ENCODE measurements around the gene PCDHB10. TPM values are rescaled to one million over a fixed set of nuclear protein-coding genes. Genes with fewer than 3 reads are reported as not detected.
A peak's percentile ranks its signal among the peaks of the same experiment; 100 is the strongest.

PCDHB10 gene
- polyA plus RNA-seq, 3 donors: not detected

DNA sequence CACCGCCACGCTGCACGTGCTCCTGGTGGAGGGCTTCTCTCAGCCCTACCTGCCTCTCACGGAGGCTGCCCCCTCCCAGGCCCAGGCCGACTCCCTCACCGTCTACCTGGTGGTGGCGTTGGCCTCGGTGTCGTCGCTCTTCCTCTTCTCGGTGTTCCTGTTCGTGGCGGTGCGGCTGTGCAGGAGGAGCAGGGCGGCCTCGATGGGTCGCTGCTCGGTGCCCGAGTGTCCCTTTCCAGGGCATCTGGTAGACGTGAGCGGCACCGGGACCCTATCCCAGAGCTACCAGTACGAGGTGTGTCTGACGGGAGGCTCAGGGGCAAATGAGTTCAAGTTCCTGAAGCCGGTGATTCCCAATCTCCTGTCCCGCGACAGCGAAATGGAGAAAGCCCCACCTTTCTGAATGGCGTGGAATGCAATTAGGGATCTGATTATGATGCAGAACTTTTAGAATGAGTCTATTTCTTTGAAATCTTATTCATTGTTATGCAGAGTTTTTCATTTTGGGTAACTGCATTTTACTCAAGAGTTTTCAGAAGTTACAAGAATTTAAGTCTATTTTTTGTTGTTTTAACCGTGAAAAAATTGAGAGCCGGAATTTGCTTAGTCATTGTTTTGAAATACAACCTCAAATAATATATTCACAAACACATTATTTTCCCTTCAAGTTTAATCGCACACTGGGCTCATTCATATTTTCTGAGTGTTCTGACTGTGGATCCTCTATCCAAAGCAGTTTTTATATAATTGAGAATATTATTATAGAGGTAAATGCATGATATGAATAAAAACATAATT, 44.6 kb downstream of the PCDHB10 start:
- no peak overlapping the region for H3K4me3 ChIP-seq (replicated peaks in 1 of 3; ENCODE audit: low read depth in 2 of 3, low read length in 3 of 3)
- no peak overlapping the region for H2AFZ ChIP-seq (ENCODE audit: insufficient read depth, low read depth, low read length, poor library complexity, severe bottlenecking)
- H3K27me3 ChIP-seq (ENCODE audit: control insufficient read depth in 2 of 2, insufficient read depth in 2 of 2, low read length in 2 of 2): peaks cover 8 to 37% of the 10 kb centered on the region in 2 donors
- H3K36me3 ChIP-seq (replicated peaks in 1 of 2; ENCODE audit: control insufficient read depth in 1 of 2, insufficient read depth in 2 of 2, low read length in 2 of 2): no peaks in the 10 kb centered on the region
- no peak overlapping the region for H3K27ac ChIP-seq (ENCODE audit: low read depth in 1 of 2, low read length in 2 of 2)
- Mint-ChIP-seq H3K9me3 (peaks cover 31 to 77% (median 59%) of the 10 kb centered on the region in 7 donors), H3K4me3 (no peak overlapping the region), H3K4me1 (no peaks in the 10 kb centered on the region), H3K36me3 (peaks cover 3% of the 10 kb centered on the region in 2 donors), H3K27me3 (ENCODE audit: low read depth in 3 of 3) (peaks cover 18 to 31% (median 28%) of the 10 kb centered on the region in 3 donors), H3K27ac (peak overlapping the region in 1 of 7 donors; percentile 50)
- no peak for TF ChIP-seq CTCF (IDR thresholded peaks at IDR 0.05)
- no peak for DNase-seq
- peaks cover 48 to 77% of the 10 kb centered on the region in 2 donors for H3K9me3 ChIP-seq (replicated peaks in 1 of 2; ENCODE audit: control insufficient read depth in 1 of 2, insufficient read depth in 1 of 2, low read length in 2 of 2)
- no peak overlapping the region for H3K4me2 ChIP-seq (replicated peaks; ENCODE audit: extremely low read depth, low read length, poor library complexity, severe bottlenecking)
- no peak overlapping the region for H3K9ac ChIP-seq (ENCODE audit: insufficient read depth, low read length, poor library complexity, severe bottlenecking)
- no peaks in the 10 kb centered on the region for H4K20me1 ChIP-seq (ENCODE audit: insufficient read depth, low read length)
- WGBS (ENCODE audit: insufficient coverage): 19% methylated on average over 21 of the region's 32 CpGs
- intact Hi-C loops (cut with micrococcal nuclease): no loop called here
- H3K4me1 ChIP-seq (ENCODE audit: control insufficient read depth in 1 of 2, insufficient read depth in 2 of 2, low read length in 2 of 2): no peaks in the 10 kb centered on the region
- no peaks in the 10 kb centered on the region for H3K79me2 ChIP-seq (ENCODE audit: insufficient read depth, low read length)

DNA sequence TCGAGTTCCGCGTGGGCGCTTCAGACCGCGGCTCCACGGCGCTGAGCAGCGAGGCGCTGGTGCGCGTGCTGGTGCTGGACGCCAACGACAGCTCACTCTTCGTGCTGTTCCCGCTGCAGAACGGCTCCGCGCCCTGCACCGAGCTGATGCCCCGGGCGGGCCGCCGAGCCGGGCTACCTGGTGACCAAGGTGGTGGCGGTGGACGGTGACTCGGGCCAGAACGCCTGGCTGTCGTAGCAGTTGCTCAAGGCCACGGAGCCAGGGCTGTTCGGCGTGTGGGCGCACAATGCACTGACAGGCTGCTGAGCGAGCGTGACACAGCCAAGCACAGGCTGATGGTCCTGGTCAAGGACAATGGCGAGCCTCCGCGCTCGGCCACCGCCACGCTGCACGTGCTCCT, 49.3 kb downstream of the PCDHB10 start:
- Mint-ChIP-seq H3K27ac (no peak overlapping the region), H3K4me3 (no peak overlapping the region), H3K9me3 (peaks cover 37 to 77% (median 71%) of the 10 kb centered on the region in 7 donors), H3K4me1 (no peaks in the 10 kb centered on the region), H3K36me3 (peaks cover 2% of the 10 kb centered on the region in 2 donors), H3K27me3 (ENCODE audit: low read depth in 3 of 3) (peaks cover 5 to 28% (median 25%) of the 10 kb centered on the region in 3 donors)
- intact Hi-C loops (cut with micrococcal nuclease): no loop called here
- Histone ChIP-seq H3K4me3 (replicated peaks in 1 of 3; ENCODE audit: low read depth in 2 of 3, low read length in 3 of 3) (no peak overlapping the region), H3K9ac (ENCODE audit: insufficient read depth, low read length, poor library complexity, severe bottlenecking) (no peak overlapping the region), H2AFZ (ENCODE audit: insufficient read depth, low read depth, low read length, poor library complexity, severe bottlenecking) (no peak overlapping the region), H4K20me1 (ENCODE audit: insufficient read depth, low read length) (no peaks in the 10 kb centered on the region), H3K27me3 (ENCODE audit: control insufficient read depth in 2 of 2, insufficient read depth in 2 of 2, low read length in 2 of 2) (peaks cover 2 to 21% of the 10 kb centered on the region in 2 donors), H3K4me2 (replicated peaks; ENCODE audit: extremely low read depth, low read length, poor library complexity, severe bottlenecking) (no peak overlapping the region), H3K4me1 (ENCODE audit: control insufficient read depth in 1 of 2, insufficient read depth in 2 of 2, low read length in 2 of 2) (no peaks in the 10 kb centered on the region), H3K9me3 (replicated peaks in 1 of 2; ENCODE audit: control insufficient read depth in 1 of 2, insufficient read depth in 1 of 2, low read length in 2 of 2) (peaks cover 52 to 90% of the 10 kb centered on the region in 2 donors), H3K79me2 (ENCODE audit: insufficient read depth, low read length) (no peaks in the 10 kb centered on the region), H3K27ac (ENCODE audit: low read depth in 1 of 2, low read length in 2 of 2) (no peak overlapping the region), H3K36me3 (replicated peaks in 1 of 2; ENCODE audit: control insufficient read depth in 1 of 2, insufficient read depth in 2 of 2, low read length in 2 of 2) (no peaks in the 10 kb centered on the region)
- no peak for DNase-seq
- TF ChIP-seq CTCF (IDR thresholded peaks at IDR 0.05): no peak
- 31% methylated on average over 43 of the region's 43 CpGs for WGBS (ENCODE audit: insufficient coverage)

Other genes with a start within 250 kb of the PCDHB10 start
- gene PCDHAC2, start 225.9 kb upstream of the PCDHB10 start, polyA plus RNA-seq: not detected
- not detected for gene PCDHB1, start 141.0 kb upstream of the PCDHB10 start, polyA plus RNA-seq
- gene PCDHB2, start 97.7 kb upstream of the PCDHB10 start, polyA plus RNA-seq: not detected
- gene PCDHB3, start 91.9 kb upstream of the PCDHB10 start, polyA plus RNA-seq: not detected
- not detected for gene PCDHB4, start 70.5 kb upstream of the PCDHB10 start, polyA plus RNA-seq
- gene PCDHB5, start 57.1 kb upstream of the PCDHB10 start, polyA plus RNA-seq: not detected
- gene PCDHB6, start 42.3 kb upstream of the PCDHB10 start, polyA plus RNA-seq: not detected
- gene PCDHB7, start 19.7 kb upstream of the PCDHB10 start, polyA plus RNA-seq: not detected
- not detected for gene PCDHB8, start 14.6 kb upstream of the PCDHB10 start, polyA plus RNA-seq
- gene PCDHB16, start 10.0 kb upstream of the PCDHB10 start, polyA plus RNA-seq: not detected
- gene PCDHB9, start 5.2 kb upstream of the PCDHB10 start, polyA plus RNA-seq: not detected
- gene PCDHB11, start 7.3 kb downstream of the PCDHB10 start, polyA plus RNA-seq: not detected
- gene PCDHB12, start 16.4 kb downstream of the PCDHB10 start, polyA plus RNA-seq: not detected
- gene PCDHB13, start 21.6 kb downstream of the PCDHB10 start, polyA plus RNA-seq: not detected
- not detected for gene PCDHB14, start 31.0 kb downstream of the PCDHB10 start, polyA plus RNA-seq
- gene PCDHB15, start 53.0 kb downstream of the PCDHB10 start, polyA plus RNA-seq: not detected
- gene SLC25A2, start 111.7 kb downstream of the PCDHB10 start, polyA plus RNA-seq: not detected
- gene TAF7, start 128.4 kb downstream of the PCDHB10 start, polyA plus RNA-seq: 10 to 100 TPM; 11.8 to 57.5 (median 52.7) TPM
- not detected for gene PCDHGA1, start 138.2 kb downstream of the PCDHB10 start, polyA plus RNA-seq
- gene PCDHGA2, start 146.4 kb downstream of the PCDHB10 start, polyA plus RNA-seq: not detected
- not detected for gene PCDHGA3, start 151.5 kb downstream of the PCDHB10 start, polyA plus RNA-seq
- gene PCDHGB1, start 157.7 kb downstream of the PCDHB10 start, polyA plus RNA-seq: not detected
- under 1 TPM in 1 of 3 donors, not detected in 2; 0.03 TPM for gene PCDHGA4, start 162.7 kb downstream of the PCDHB10 start, polyA plus RNA-seq
- under 1 TPM in 1 of 3 donors, not detected in 2; 0.01 TPM for gene PCDHGB2, start 167.6 kb downstream of the PCDHB10 start, polyA plus RNA-seq
- not detected for gene PCDHGA5, start 171.8 kb downstream of the PCDHB10 start, polyA plus RNA-seq
- gene PCDHGB3, start 177.9 kb downstream of the PCDHB10 start, polyA plus RNA-seq: not detected
- gene PCDHGA6, start 181.5 kb downstream of the PCDHB10 start, polyA plus RNA-seq: not detected
- gene PCDHGA7, start 190.4 kb downstream of the PCDHB10 start, polyA plus RNA-seq: not detected
- not detected for gene PCDHGB4, start 195.3 kb downstream of the PCDHB10 start, polyA plus RNA-seq
- not detected for gene PCDHGA8, start 200.3 kb downstream of the PCDHB10 start, polyA plus RNA-seq
- under 1 TPM in 2 of 3 donors, not detected in 1; 0.01 to 0.08 TPM for gene PCDHGB5, start 205.6 kb downstream of the PCDHB10 start, polyA plus RNA-seq
- gene PCDHGA9, start 210.4 kb downstream of the PCDHB10 start, polyA plus RNA-seq: not detected
- gene PCDHGB6, start 215.7 kb downstream of the PCDHB10 start, polyA plus RNA-seq: under 1 TPM in 2 of 3 donors, not detected in 1; 0.01 to 0.06 TPM
- not detected for gene PCDHGA10, start 220.6 kb downstream of the PCDHB10 start, polyA plus RNA-seq
- gene PCDHGB7, start 225.3 kb downstream of the PCDHB10 start, polyA plus RNA-seq: under 1 TPM in 1 of 3 donors, not detected in 2; 0.04 TPM
- not detected for gene PCDHGA11, start 228.7 kb downstream of the PCDHB10 start, polyA plus RNA-seq
- under 1 TPM in 1 of 3 donors, not detected in 2; 0.01 TPM for gene PCDHGA12, start 238.2 kb downstream of the PCDHB10 start, polyA plus RNA-seq